Measurements from ENCODE around the gene PLCH1.

The PLCH1 gene

DNA sequence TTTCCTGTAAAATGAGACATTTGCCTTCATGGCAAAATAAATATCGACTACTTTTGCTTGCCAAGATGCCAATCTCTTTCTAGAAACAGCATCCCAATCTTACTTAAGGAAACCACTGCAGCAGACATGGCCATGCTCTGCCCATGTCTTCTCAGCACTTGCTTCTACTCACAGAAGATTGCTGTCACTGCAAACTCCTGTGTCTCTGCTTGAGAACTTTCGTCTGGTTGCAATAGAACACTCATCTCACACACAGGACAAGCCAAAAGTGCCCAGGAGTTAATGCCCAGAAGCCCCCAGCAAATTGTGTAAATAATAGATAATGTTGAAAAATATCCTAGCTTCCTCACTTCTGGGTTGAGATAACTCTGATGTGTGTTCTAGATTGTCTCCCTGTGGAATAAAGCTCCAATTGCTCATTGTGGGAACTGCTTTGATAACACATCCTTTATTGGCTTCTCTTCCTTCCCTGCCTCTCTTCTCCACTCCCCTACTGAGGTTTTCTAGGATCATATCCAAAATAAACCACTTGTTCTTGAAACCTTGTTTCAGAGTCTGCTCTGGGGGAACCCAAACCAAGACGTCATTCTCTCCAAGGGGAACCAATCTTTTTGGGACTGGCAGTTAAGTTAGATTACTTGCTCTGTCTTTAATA is 295.1 kb downstream of the PLCH1 start:
- DNase-seq, result no peak

GRCh38 chr3:155448531-155448930 is 296.3 kb downstream of the PLCH1 start:
- DNase-seq, result no peak

GRCh38 chr3:155446366-155446765 is 298.5 kb downstream of the PLCH1 start:
- DNase-seq, result no peak

- no peak for DNase-seq
These were observed 300.1 kb downstream of the PLCH1 start for GRCh38 chr3:155444771-155445170.

DNA sequence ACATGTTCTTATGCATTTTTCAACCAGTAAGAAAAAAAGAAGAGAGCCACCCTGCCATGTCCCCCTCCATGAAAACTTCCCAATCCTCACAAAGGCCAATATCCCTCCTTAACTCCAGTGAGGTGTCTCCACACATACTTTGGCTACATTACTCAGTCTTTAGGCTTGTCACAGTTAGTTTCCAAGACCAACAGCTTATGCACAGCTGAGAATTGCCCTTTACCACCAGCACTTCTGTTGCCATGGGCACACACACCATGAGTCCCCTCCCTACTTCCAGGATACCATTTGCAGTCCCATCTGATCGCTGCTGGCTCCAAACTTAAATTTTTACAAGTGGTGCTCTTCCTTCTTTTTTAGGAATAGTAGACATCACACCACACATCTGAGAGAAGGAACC is 301.1 kb downstream of the PLCH1 start:
- no peak for DNase-seq

DNA sequence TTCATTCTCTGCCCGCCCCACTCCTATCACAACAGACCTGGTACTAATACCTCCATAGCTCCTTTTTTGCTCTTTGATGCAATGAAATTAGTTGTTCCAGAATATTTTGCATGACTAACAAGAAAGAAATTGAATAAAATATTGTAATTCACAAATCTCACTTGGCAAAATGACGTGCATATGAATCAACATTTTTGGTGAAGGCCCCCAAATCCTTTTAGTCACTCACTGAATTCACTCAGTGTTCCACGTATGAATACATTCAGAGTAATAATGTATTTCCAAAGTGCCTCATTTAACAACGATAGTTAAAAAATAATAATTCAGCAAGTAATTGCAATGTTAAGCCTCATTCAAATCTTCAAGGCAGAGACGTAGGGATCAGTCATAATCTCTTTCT is 302.8 kb downstream of the PLCH1 start:
- DNase-seq, result no peak

- no peak for DNase-seq
These were observed 303.4 kb downstream of the PLCH1 start for GRCh38 chr3:155441506-155441905.

GRCh38 chr3:155441026-155441425 is 303.8 kb downstream of the PLCH1 start:
- DNase-seq, result no peak

- no peak for DNase-seq
These were observed 309.1 kb downstream of the PLCH1 start for GRCh38 chr3:155435821-155436220.

DNA sequence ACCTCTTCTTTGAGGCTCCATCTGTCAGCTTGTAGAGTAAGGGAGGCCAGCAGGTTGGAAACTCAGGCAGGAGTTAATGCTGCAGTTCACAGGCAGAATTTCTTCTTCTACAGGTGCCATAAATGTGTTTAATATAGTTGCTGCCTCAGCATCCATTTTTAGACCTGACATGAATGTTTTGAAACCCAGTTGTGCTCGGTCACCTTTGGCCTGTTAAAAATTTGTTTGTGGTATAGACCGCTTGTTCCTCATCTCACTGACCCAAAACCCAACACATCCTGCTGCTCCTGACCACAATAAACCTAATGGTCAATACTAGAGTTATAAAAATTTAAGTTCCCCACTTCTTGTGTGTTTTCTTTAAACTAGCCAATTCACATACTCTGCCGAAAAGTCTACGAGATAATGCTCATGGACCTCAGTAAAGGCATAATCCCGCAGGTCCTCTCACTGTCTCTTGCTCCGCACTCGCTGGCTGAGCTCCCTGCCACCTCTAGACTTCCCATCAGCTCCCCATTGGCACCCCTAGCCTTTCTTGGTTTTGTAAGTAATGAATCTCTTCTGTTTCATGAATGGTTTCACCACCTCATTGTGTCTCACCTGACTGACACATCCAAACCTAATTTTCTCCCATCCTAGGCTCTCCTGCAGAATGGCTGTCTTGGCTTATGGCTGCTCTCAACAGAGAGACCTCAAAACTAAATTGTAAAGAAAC is 312.9 kb downstream of the PLCH1 start:
- no peak for DNase-seq

GRCh38 chr3:155428563-155428962 is 316.3 kb downstream of the PLCH1 start:
- no peak for DNase-seq

- no peak for DNase-seq
These were observed 318.2 kb downstream of the PLCH1 start for GRCh38 chr3:155426524-155427230.

GRCh38 chr3:155425396-155425795 is 319.5 kb downstream of the PLCH1 start:
- no peak for DNase-seq

GRCh38 chr3:155424323-155424710 is 320.6 kb downstream of the PLCH1 start:
- DNase-seq, result no peak

GRCh38 chr3:155423526-155424322 is 321.1 kb downstream of the PLCH1 start:
- DNase-seq, result no peak

GRCh38 chr3:155420881-155421486 is 323.9 kb downstream of the PLCH1 start:
- no peak for DNase-seq

GRCh38 chr3:155420406-155420805 is 324.5 kb downstream of the PLCH1 start:
- DNase-seq, result no peak

- DNase-seq, result no peak
These were observed 326.5 kb downstream of the PLCH1 start for GRCh38 chr3:155418407-155418806.

DNA sequence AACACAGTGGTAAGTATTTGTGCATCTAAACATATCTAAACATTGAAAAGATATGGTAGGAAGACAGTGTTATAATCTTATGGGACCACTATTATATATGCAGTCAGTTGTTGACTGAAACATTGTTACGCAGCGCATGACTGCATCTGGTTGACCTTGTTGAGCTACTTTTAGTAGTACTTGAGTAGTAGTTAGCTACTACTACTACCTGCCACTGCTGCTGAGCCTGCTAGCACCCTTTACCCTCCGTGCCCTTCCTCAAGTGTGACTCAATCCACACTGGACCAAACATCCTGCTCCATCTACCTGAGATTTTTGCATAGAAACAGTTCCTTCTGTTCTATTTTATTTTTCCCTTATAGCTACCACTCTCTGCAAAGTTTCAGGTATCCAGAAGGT is 327.8 kb downstream of the PLCH1 start:
- DNase-seq, result no peak

GRCh38 chr3:155416500-155417118 is 328.3 kb downstream of the PLCH1 start:
- DNase-seq, result no peak

DNA sequence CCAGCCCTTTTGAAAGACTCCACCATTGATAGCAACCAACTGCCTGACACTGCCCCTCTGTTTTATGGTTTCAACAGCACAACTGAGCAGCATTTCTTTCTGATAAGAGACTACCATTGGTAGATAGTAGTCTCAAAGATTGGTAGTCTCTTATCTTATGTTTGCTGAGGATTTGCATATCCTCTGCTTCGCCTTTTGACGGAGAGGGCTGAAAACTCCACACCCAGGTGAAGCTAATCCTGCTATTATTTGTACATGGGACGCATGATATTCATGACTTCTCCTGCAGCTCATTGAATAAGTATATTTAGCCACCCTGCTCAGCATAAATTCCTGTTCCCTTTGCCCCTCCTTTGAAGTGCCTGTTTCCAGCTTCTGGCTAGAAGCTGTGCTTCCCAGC is 332.0 kb downstream of the PLCH1 start:
- no peak for DNase-seq

- DNase-seq, result no peak
These were observed 333.2 kb downstream of the PLCH1 start for GRCh38 chr3:155411500-155412223.

All from activated gamma-delta T cell treated with Interleukin-2 at 50 U/mL for 16 hours (primary cell).